ENCODE results near the gene SLAIN1. TPM values are rescaled to one million over a fixed set of nuclear protein-coding genes. Genes with fewer than 3 reads are reported as not detected.

Gene SLAIN1
- total and polyA plus RNA-seq, 7 donors = 0.69 to 19.3 (median 6.5) TPM

- H3K9me3 ChIP-seq = no peaks in the 10 kb centered on the region
- no peak overlapping the region for H3K27ac ChIP-seq
- no peak overlapping the region for H3K4me3 ChIP-seq
- H3K4me1 ChIP-seq = no peaks in the 10 kb centered on the region
- H3K36me3 ChIP-seq = no peaks in the 10 kb centered on the region
- no peaks in the 10 kb centered on the region for H3K27me3 ChIP-seq
- intact Hi-C loops (cut with DNase I) = no loop called here
- DNase-seq = no peak
- 69 to 77% methylated on average over 3 of the region's 3 CpGs for WGBS, 2 donors
- no peak for TF ChIP-seq POLR2AphosphoS5 (IDR thresholded peaks at IDR 0.05)
- no peak for TF ChIP-seq POLR2A (IDR thresholded peaks at IDR 0.05)
- TF ChIP-seq CTCF (IDR thresholded peaks at IDR 0.05) = no peak
- TF ChIP-seq EP300 (IDR thresholded peaks at IDR 0.05) = no peak
Measured at GRCh38 chr13:77800219-77800618, 102.7 kb downstream of the SLAIN1 start.

GRCh38 chr13:77806518-77806917 is 109.0 kb downstream of the SLAIN1 start:
- H3K27me3 ChIP-seq = no peaks in the 10 kb centered on the region
- DNase-seq = no peak
- TF ChIP-seq EP300 (IDR thresholded peaks at IDR 0.05) (no peak), POLR2AphosphoS5 (IDR thresholded peaks at IDR 0.05) (no peak), CTCF (IDR thresholded peaks at IDR 0.05) (no peak), POLR2A (IDR thresholded peaks at IDR 0.05) (no peak)
- H3K4me1 ChIP-seq = no peaks in the 10 kb centered on the region
- 83% methylated on average over 1 of the region's 1 CpG for WGBS, 2 donors
- H3K4me3 ChIP-seq = no peak overlapping the region
- H3K36me3 ChIP-seq = no peaks in the 10 kb centered on the region
- H3K27ac ChIP-seq = no peak overlapping the region
- H3K9me3 ChIP-seq = no peaks in the 10 kb centered on the region
- intact Hi-C loops (cut with DNase I) = no loop called here

GRCh38 chr13:77807431-77808135 is 110.1 kb downstream of the SLAIN1 start:
- intact Hi-C loops (cut with DNase I) = no loop called here
- H3K36me3 ChIP-seq = no peaks in the 10 kb centered on the region
- no peak overlapping the region for H3K4me3 ChIP-seq
- no peaks in the 10 kb centered on the region for H3K4me1 ChIP-seq
- H3K9me3 ChIP-seq = no peaks in the 10 kb centered on the region
- H3K27me3 ChIP-seq = no peaks in the 10 kb centered on the region
- H3K27ac ChIP-seq = no peak overlapping the region
- no peak for DNase-seq
- TF ChIP-seq EP300 (IDR thresholded peaks at IDR 0.05) (no peak), POLR2A (IDR thresholded peaks at IDR 0.05) (no peak), POLR2AphosphoS5 (IDR thresholded peaks at IDR 0.05) (no peak), CTCF (IDR thresholded peaks at IDR 0.05) (no peak)
- 73 to 76% methylated on average over 6 of the region's 6 CpGs for WGBS, 2 donors

GRCh38 chr13:77810430-77810829 is 112.9 kb downstream of the SLAIN1 start:
- WGBS, 2 donors = 18 to 70% methylated on average over 2 of the region's 2 CpGs
- intact Hi-C loops (cut with DNase I) = no loop called here
- H3K27ac ChIP-seq = no peak overlapping the region
- no peaks in the 10 kb centered on the region for H3K27me3 ChIP-seq
- no peaks in the 10 kb centered on the region for H3K4me1 ChIP-seq
- no peak overlapping the region for H3K4me3 ChIP-seq
- no peaks in the 10 kb centered on the region for H3K9me3 ChIP-seq
- TF ChIP-seq CTCF (IDR thresholded peaks at IDR 0.05) (no peak), EP300 (IDR thresholded peaks at IDR 0.05) (no peak), POLR2AphosphoS5 (IDR thresholded peaks at IDR 0.05) (no peak), POLR2A (IDR thresholded peaks at IDR 0.05) (no peak)
- no peak for DNase-seq
- H3K36me3 ChIP-seq = no peaks in the 10 kb centered on the region

GRCh38 chr13:77810878-77811277 is 113.4 kb downstream of the SLAIN1 start:
- 36 to 50% methylated on average over 3 of the region's 3 CpGs for WGBS, 2 donors

More at GRCh38 chr13:77810878-77811277, 113.4 kb downstream of the SLAIN1 start:
- Histone ChIP-seq H3K27ac (no peak overlapping the region), H3K9me3 (no peaks in the 10 kb centered on the region), H3K4me1 (no peaks in the 10 kb centered on the region), H3K4me3 (no peak overlapping the region), H3K36me3 (no peaks in the 10 kb centered on the region), H3K27me3 (no peaks in the 10 kb centered on the region)
- intact Hi-C loops (cut with DNase I) = no loop called here
- TF ChIP-seq POLR2AphosphoS5 (IDR thresholded peaks at IDR 0.05) = no peak
- no peak for TF ChIP-seq POLR2A (IDR thresholded peaks at IDR 0.05)
- TF ChIP-seq EP300 (IDR thresholded peaks at IDR 0.05) = no peak
- no peak for TF ChIP-seq CTCF (IDR thresholded peaks at IDR 0.05)
- DNase-seq = no peak

Measured in sigmoid colon (tissue), 7 donors.